ENCODE measurements around the gene JMJD7. TPM values are rescaled to one million over a fixed set of nuclear protein-coding genes. Genes with fewer than 3 reads are reported as not detected.
A peak's percentile ranks its signal among the peaks of the same experiment; 100 is the strongest.

The JMJD7 gene
- total RNA-seq, 2 experiments from 2014 or later = 33.8 to 54.3 TPM

- peak overlapping the region; percentile 82 for H3K27ac Mint-ChIP-seq
- peaks cover 17% of the 10 kb centered on the region for H3K36me3 Mint-ChIP-seq
- no peaks in the 10 kb centered on the region for H3K9me3 Mint-ChIP-seq
- H3K27me3 Mint-ChIP-seq = no peaks in the 10 kb centered on the region
- peak overlapping the region; percentile 62 for H3K4me3 Mint-ChIP-seq
- peaks cover 44% of the 10 kb centered on the region for H3K4me1 Mint-ChIP-seq
- DNase-seq = no peak
- POLR2A ChIA-PET = interaction anchor here (0.9 to 5.6 kb wide), 6 partner anchors 19 to 73 kb away, joined by 3 to 27 read pairs (median 6); partner anchors contain the start of gene MAPKBP1
- no peak for ATAC-seq (ENCODE audit: low read depth)
These were observed 4.3 kb downstream of the JMJD7 start for GRCh38 chr15:41832208-41832607.

GRCh38 chr15:41832875-41833274 lies 5.0 kb downstream of the JMJD7 start:
- ATAC-seq (ENCODE audit: low read depth) = no peak
- Mint-ChIP-seq H3K27me3 (no peaks in the 10 kb centered on the region), H3K36me3 (peaks cover 19% of the 10 kb centered on the region), H3K9me3 (no peaks in the 10 kb centered on the region), H3K4me3 (no peak overlapping the region), H3K4me1 (peaks cover 42% of the 10 kb centered on the region), H3K27ac (peak overlapping the region; percentile 10)
- no peak for DNase-seq
- POLR2A ChIA-PET = no interaction called here

GRCh38 chr15:41834096-41834495 lies 6.2 kb downstream of the JMJD7 start:
- no peak for DNase-seq
- Mint-ChIP-seq H3K9me3 (no peaks in the 10 kb centered on the region), H3K36me3 (peaks cover 18% of the 10 kb centered on the region), H3K4me3 (no peak overlapping the region), H3K27ac (no peak overlapping the region), H3K4me1 (peaks cover 35% of the 10 kb centered on the region), H3K27me3 (no peaks in the 10 kb centered on the region)
- ATAC-seq (ENCODE audit: low read depth) = no peak
- POLR2A ChIA-PET = no interaction called here

GRCh38 chr15:41836073-41836472 lies 8.2 kb downstream of the JMJD7 start:
- DNase-seq = no peak
- Mint-ChIP-seq H3K4me3 (no peak overlapping the region), H3K27me3 (no peaks in the 10 kb centered on the region), H3K9me3 (no peaks in the 10 kb centered on the region), H3K27ac (no peak overlapping the region), H3K36me3 (peaks cover 16% of the 10 kb centered on the region), H3K4me1 (peaks cover 29% of the 10 kb centered on the region)
- POLR2A ChIA-PET = no interaction called here
- no peak for ATAC-seq (ENCODE audit: low read depth)

GRCh38 chr15:41836713-41837454 lies 9.0 kb downstream of the JMJD7 start:
- Mint-ChIP-seq H3K9me3 (no peaks in the 10 kb centered on the region), H3K36me3 (peaks cover 16% of the 10 kb centered on the region), H3K27ac (no peak overlapping the region), H3K4me1 (peaks cover 22% of the 10 kb centered on the region), H3K4me3 (no peak overlapping the region), H3K27me3 (no peaks in the 10 kb centered on the region)
- DNase-seq (no peak), ATAC-seq (ENCODE audit: low read depth) (no peak)
- POLR2A ChIA-PET = no interaction called here

GRCh38 chr15:41838400-41838897 lies 10.6 kb downstream of the JMJD7 start, which contains the start of gene PLA2G4B:
Gene PLA2G4B, plus strand, starts transcription at chr15:41838847. Its CDS starts 67 bp downstream, at chr15:41838914.
- Mint-ChIP-seq H3K27ac (no peak within 1 kb of the TSS), H3K4me1 (peaks cover 9% of the 10 kb centered on the region), H3K36me3 (peaks cover 8% of the 10 kb centered on the region), H3K9me3 (no peaks in the 10 kb centered on the region), H3K4me3 (no peak within 1 kb of the TSS), H3K27me3 (no peaks in the 10 kb centered on the region)
- ATAC-seq (ENCODE audit: low read depth) (no peak), DNase-seq (no peak)
- POLR2A ChIA-PET = no interaction called here

GRCh38 chr15:41839781-41840491 lies 12.0 kb downstream of the JMJD7 start:
- no peaks in the 10 kb centered on the region for H3K9me3 Mint-ChIP-seq
- H3K4me1 Mint-ChIP-seq = peaks cover 4% of the 10 kb centered on the region
- no peak overlapping the region for H3K4me3 Mint-ChIP-seq
- H3K27me3 Mint-ChIP-seq = no peaks in the 10 kb centered on the region
- no peak for DNase-seq
- POLR2A ChIA-PET = no interaction called here
- ATAC-seq (ENCODE audit: low read depth) = no peak
- H3K36me3 Mint-ChIP-seq = peaks cover 3% of the 10 kb centered on the region
- H3K27ac Mint-ChIP-seq = no peak overlapping the region

GRCh38 chr15:41840673-41841072 lies 12.8 kb downstream of the JMJD7 start:
- Mint-ChIP-seq H3K4me3 (no peak overlapping the region), H3K27ac (no peak overlapping the region), H3K9me3 (no peaks in the 10 kb centered on the region), H3K4me1 (peaks cover 2% of the 10 kb centered on the region), H3K36me3 (peaks cover 3% of the 10 kb centered on the region), H3K27me3 (no peaks in the 10 kb centered on the region)
- ATAC-seq (ENCODE audit: low read depth) (no peak), DNase-seq (no peak)
- POLR2A ChIA-PET = no interaction called here

- Mint-ChIP-seq H3K27me3 (no peaks in the 10 kb centered on the region), H3K36me3 (peaks cover 3% of the 10 kb centered on the region), H3K9me3 (no peaks in the 10 kb centered on the region), H3K27ac (no peak overlapping the region), H3K4me1 (no peaks in the 10 kb centered on the region), H3K4me3 (no peak overlapping the region)
- no peak for ATAC-seq (ENCODE audit: low read depth)
- POLR2A ChIA-PET = no interaction called here
- DNase-seq = no peak
These were observed 13.2 kb downstream of the JMJD7 start for GRCh38 chr15:41841131-41841530.

- no peak for ATAC-seq (ENCODE audit: low read depth)
- Mint-ChIP-seq H3K27me3 (no peaks in the 10 kb centered on the region), H3K36me3 (peaks cover 2% of the 10 kb centered on the region), H3K4me3 (no peak overlapping the region), H3K9me3 (no peaks in the 10 kb centered on the region), H3K27ac (no peak overlapping the region), H3K4me1 (no peaks in the 10 kb centered on the region)
- no peak for DNase-seq
- POLR2A ChIA-PET = no interaction called here
These were observed 14.3 kb downstream of the JMJD7 start for GRCh38 chr15:41842229-41842628.

- no peak overlapping the region for H3K4me3 Mint-ChIP-seq
- no peaks in the 10 kb centered on the region for H3K27me3 Mint-ChIP-seq
- DNase-seq = no peak
- H3K27ac Mint-ChIP-seq = no peak overlapping the region
- H3K9me3 Mint-ChIP-seq = no peaks in the 10 kb centered on the region
- H3K4me1 Mint-ChIP-seq = no peaks in the 10 kb centered on the region
- H3K36me3 Mint-ChIP-seq = no peaks in the 10 kb centered on the region
- POLR2A ChIA-PET = interaction anchor here (0.6 to 1.3 kb wide), 2 partner anchors 17 to 62 kb away, joined by 3 read pairs; no protein-coding TSS in a partner anchor
- no peak for ATAC-seq (ENCODE audit: low read depth)
These were observed 15.7 kb downstream of the JMJD7 start for GRCh38 chr15:41843571-41843970.

- Mint-ChIP-seq H3K27ac (no peak overlapping the region), H3K9me3 (no peaks in the 10 kb centered on the region), H3K36me3 (no peaks in the 10 kb centered on the region), H3K27me3 (no peaks in the 10 kb centered on the region), H3K4me1 (no peaks in the 10 kb centered on the region), H3K4me3 (no peak overlapping the region)
- POLR2A ChIA-PET = interaction anchor here (1.3 kb wide), 1 partner anchor 18 kb away, joined by 3 read pairs; no protein-coding TSS in a partner anchor
- ATAC-seq (ENCODE audit: low read depth) = no peak
- DNase-seq = no peak
These were observed 16.9 kb downstream of the JMJD7 start for GRCh38 chr15:41844814-41845213.

GRCh38 chr15:41847206-41847605 lies 19.3 kb downstream of the JMJD7 start:
- DNase-seq (no peak), ATAC-seq (ENCODE audit: low read depth) (no peak)
- Mint-ChIP-seq H3K27ac (no peak overlapping the region), H3K36me3 (no peaks in the 10 kb centered on the region), H3K9me3 (no peaks in the 10 kb centered on the region), H3K4me1 (no peaks in the 10 kb centered on the region), H3K4me3 (no peak overlapping the region), H3K27me3 (peaks cover 1% of the 10 kb centered on the region)
- POLR2A ChIA-PET = interaction anchor here (0.6 kb wide), 1 partner anchor 398 kb away, joined by 3 read pairs; no protein-coding TSS in a partner anchor

- POLR2A ChIA-PET = no interaction called here
- no peak overlapping the region for H3K27ac Mint-ChIP-seq
- H3K4me1 Mint-ChIP-seq = no peaks in the 10 kb centered on the region
- peaks cover 1% of the 10 kb centered on the region for H3K27me3 Mint-ChIP-seq
- H3K4me3 Mint-ChIP-seq = no peak overlapping the region
- ATAC-seq (ENCODE audit: low read depth) (no peak), DNase-seq (no peak)
- H3K36me3 Mint-ChIP-seq = no peaks in the 10 kb centered on the region
- H3K9me3 Mint-ChIP-seq = no peaks in the 10 kb centered on the region
These were observed 20.1 kb downstream of the JMJD7 start for GRCh38 chr15:41847981-41848380.

Data from activated naive CD8-positive, alpha-beta T cell treated with anti-CD3 and anti-CD28 coated beads, Interleukin-2, amount 10 ng/mL, durations not matched to agents 7 days and 5 days (primary cell).